ENCODE results near the gene TP53I13.

Gene TP53I13

DNA sequence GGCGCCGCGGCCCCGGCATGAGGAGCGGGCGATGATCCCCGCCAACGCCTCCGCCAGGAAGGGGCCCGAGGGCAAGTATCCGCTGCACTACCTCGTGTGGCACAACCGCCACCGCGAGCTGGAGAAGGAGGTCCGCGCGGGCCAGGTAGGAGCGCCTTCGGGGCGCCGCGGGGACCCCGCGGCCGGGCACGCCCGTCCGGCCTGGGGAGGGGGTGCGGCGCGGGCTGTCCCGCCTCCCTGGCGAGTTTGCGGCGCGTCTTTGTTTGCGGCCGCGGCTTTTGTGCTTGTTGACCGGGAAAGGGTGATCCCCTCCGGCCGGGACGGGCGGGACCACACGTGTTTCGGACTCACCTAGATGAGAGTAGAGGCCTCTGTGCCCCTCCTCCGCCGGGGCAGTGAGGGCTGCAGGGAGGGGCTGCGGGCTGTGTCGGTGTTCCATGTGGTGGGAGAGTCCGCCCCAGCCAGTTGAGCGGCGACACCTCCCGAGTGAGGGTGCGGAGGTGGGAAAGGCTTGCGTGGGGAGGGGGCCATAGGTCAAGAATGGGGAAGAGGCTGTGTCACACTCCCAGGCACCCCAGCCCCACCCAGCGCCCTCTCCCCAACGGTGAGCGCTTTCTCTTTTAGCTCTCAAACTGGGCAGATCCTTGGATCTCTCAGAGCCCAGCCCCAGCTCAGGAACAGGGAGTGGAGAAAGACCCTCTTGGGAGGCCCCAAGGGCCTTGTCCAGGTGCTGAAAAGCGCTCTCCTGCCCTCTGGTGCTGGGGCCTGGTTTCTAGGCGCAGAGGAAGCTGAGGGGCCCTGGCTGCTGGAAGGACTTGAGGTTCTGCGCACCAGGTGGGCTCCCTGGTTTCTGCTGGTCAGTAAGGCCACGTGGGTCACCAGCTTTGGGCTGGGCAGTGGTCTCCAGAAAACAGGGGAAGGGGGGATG, 25.4 kb downstream of the TP53I13 start:
- DNase-seq, result no peak

DNA sequence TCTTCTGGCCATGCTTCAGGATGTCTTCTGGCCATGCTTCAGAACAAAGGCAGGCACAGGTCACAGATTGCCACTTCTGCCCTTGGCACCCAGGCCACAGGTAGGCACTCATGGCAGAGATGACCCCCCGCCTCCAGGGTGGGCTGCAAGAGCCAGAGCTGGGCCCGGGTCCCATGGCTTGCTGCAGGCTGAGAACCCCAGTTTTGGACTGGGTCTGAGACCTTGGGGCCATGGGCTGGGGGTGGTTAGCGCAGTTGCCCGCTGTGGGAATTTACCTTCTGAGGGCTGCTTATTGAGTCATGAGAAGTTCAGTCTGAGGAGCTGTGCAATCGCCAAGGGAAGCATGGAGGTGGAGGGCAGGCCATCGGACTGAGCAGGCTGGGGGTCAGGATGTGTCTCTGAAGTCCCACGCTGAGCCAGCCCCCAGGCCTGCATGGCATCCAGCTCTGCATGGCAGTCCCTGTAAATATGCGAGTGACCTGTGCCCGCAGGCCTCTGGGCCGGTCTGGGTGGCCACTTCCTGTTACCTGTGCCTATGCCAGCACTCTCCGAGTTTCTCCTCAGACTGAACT, 26.1 kb downstream of the TP53I13 start:
- no peak for DNase-seq

DNA sequence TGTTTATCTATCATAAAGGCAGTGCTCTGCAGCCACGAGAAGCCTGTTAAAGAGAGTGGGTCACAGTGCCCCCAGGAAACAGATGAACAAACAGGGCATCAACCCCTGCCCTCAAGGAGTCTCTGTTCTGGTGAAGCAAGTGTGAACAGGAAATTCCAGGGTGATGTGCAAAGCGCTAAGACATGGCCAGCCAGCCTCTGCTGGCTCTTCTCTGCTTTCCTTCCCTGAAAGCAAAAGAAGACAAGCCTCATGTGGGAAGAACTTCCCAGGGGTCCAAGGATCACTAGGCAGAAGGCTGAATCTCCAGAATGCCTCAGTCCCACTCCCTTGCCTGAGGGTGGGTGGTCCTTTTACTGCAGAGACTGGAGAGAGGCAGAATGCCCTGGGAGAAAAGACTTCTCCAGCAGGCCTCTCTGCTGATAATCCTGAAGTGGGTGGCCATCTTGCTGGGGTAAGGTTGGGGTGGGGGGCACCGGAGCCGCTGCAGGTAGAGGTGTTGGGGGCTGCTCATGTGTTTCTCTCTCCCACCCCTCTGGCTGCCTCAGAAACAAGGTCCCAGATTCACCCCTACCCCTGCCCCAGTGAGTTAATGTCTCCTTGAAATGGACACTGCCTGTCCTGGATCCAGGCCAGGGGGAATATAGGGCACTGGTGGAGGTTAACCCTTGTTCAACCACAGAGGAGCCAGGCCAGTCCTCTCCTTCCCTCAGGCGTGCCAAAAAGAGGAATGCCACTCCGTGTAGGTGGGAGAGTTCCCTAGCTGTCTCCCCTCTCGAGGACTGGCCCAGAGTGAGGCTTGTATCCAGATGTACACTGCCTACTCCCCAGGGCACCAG, 26.8 kb downstream of the TP53I13 start:
- no peak for DNase-seq

DNA sequence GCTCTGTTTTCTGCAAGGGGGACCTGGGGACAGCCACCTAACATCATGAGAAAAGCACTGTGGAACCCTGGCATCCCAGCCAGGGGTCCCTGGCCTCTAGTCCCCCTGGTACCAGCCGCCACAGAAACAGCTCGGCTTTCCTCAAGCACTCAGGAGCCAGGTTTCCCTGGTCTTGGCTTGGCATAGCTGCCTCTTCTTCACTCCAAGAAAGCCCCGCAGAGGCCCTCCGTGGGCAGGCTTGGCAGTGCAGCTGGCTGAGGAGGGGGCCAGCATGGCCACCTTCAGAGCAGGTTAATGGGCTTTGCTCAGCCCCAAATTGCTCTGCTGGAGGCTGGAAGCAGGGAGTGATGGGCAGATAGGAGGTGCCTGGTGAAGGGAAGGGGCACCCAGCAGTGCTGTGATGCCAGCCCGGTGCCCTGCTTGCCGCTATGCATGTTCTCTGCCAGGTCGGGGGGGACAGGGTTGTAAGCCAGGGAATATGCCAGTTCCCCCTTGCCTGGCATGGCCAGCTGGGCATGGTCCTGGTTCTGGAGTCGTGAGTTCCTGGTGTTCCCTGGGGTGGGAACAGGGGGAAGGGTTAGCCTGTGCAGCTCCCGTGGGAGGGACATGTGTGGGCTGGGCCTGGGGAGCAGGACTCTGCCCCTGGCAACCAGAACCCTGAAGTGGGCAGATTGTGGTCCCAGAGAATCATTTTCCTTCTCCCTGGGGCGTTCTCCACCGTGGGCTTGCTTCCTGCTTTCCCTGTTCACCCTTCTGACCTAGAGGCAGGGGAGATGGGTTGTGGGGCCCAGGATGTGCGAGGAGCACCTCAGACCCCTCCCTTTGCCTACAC, 27.7 kb downstream of the TP53I13 start:
- DNase-seq, result no peak

DNA sequence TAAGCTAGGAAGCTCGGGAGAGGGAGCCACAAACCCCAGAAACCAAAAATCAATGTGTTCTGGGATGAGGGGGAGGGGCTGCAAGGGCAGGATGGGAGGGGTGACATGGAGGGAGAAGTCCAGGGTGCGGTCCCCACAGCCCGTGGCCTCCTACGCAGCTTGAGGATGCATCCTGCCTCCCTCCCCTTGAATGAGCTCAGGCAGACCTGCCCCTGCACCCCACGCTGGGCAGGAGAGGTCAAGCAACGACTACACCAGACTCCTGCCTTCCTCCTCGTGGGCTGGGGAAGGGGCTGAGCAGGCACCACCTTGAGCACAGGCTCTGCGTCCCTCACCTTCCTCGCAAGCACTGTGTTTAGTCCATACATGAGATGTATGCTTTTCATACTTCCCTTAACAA, 28.3 kb downstream of the TP53I13 start:
- no peak for DNase-seq

DNA sequence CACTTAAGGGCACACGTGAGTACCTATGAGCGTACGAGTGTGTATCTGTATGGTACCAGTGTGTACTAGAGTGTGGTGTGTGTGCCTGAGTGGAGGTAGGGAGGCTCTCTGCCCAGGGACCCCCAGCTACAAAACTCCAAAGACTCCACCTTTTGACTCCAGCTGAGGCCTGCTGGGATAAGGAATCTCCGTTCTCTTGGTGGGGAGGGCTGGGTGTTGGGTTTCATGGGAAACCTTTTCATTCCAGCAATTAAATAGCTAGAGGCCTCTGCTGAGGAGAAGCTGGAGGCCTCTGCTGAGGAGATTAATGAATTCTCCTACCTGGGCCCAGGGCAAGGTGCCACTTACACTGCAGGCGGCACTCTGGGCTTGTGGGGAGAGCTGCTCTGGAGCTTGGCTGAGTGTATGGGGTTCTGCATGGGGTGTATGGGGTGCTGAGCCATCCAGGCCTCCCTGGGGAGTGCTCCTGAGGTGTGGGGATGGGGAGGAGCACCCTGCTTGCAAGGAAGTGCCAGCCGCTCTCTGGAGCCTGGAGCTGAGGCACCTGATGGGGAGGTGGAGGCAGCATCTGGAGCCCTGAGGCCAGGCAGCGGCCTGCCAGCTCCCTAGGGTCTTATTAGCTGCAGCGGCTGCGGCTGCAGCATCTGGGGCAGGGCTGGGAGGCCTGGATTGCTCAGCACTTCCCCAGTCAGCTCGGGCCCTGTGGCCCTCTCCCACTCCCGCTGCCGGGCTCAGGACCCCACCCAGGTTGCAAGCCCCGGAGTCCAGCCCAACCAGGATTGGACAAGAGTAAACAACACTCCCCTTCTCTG, 29.1 kb downstream of the TP53I13 start:
- DNase-seq, result no peak

DNA sequence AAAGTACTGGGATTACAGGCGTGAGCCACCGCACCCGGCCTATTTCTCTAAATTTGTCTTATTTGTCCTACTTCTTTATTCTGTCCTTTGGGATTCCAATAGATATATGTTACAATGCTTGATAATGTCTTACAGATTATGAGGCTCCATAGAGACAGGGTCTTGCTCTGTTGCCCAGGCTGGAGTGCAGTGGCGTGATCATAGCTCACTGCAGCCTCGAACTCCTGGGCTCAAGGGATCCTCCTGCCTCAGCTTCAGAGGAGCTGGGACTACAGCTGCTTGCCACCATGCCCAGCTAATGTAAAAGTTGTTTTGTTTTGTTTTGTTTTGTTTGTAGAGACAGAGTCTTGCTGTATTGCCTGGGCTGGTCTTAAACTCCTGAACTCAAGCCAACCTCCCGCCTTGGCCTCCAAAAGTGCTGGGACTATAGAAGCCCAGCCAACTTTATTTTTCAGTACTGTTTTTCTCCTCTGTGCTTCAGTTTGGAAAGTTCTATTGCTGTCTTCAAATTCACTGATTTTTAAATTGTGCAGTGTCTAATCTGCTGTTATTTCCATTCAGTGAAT, 34.7 kb downstream of the TP53I13 start:
- no peak for DNase-seq

DNA sequence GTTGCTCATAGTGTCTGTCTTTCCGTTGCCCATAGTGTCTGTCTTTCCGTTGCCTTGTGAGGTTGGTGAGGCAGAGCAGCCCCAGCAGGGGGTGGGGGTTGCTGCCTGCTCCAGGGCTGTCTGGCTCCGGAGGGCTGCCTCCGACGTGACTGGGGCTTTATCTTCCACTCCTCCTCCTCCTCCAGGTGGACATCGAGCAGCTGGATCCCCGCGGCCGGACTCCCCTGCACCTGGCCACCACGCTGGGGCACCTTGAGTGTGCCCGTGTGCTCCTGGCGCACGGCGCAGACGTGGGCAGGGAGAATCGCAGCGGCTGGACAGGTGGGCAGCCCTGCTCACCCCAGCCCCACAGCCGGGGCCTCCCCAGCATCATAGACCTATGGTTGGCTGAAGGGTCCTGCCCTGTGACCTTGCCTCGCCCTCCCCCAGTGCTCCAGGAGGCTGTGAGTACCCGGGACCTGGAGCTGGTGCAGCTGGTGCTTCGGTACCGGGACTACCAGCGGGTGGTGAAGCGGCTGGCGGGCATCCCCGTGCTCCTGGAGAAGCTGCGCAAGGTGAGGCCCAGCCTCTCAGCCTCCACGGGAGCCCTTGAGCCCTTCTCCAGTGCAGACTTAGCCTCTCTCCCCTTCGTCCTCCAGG, 39.2 kb downstream of the TP53I13 start:
- DNase-seq, result no peak

DNA sequence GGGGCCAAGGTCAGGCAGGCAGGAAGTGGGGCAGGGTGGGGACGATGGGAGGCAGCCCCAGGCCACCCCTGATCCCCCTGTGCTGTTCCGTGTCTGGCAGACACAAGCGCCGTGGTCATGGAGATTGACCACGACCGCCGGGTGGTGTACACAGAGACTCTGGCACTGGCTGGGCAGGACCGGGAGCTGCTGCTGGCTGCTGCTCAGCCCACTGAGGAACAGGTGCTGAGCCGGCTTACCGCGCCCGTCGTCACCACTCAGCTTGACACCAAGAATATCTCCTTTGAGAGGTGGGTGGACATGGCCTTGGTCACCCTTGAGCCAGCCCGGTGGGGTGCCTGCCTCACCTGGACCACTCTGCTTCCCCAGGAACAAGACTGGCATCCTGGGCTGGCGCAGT, 40.5 kb downstream of the TP53I13 start:
- DNase-seq, result no peak

DNA sequence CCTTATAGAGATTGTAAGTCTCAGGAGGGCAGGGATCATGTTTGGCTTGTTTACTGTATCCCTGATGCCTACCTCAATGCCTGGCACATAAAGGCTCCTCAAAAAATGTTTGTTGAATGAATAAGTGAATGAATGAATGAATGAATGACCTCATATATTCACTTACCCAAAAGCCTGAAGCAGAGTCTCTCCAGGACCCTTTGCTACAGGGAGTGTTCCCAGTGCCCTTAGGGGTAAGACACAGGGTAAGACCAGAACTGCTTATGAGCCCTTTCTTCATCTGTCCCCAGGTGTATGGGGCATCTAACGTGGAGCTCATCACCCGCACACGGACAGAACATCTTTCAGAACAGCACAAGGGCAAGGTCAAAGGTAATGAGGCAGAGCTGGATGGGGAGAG, 41.9 kb downstream of the TP53I13 start:
- no peak for DNase-seq

DNA sequence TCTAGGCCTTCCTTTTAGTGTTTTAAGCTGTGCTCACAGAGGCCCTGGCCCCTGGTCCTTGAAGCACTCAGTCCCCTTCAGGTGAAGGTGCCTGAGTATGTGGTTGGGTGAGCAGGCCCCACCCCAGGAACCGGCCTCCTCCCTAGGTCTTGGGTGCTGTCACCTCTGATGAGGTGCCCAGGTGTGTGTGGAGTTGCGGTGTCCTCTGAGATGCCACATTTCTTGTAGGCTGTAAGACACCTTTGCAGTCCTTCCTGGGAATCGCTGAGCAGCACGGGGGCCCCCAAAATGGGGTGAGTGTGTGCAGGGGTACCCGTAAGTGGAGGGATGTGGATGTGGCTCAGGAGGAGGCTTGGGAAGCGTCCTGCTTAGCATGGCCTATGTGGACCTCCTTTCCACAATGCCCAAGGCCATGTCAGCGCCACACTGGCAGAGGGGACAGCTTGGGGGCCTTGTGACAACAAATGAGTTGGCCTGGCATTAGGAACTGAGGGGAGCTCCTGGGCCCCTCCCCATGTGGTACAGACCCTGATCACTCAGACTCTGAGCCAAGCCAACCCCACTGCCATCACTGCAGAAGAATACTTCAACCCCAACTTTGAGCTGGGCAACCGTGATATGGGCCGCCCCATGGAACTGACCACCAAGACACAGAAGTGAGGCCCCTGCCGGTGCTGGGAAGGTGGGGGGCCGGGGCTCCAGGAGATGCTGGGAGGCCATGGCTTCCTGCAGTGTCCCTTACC, 43.0 kb downstream of the TP53I13 start:
- no peak for DNase-seq

DNA sequence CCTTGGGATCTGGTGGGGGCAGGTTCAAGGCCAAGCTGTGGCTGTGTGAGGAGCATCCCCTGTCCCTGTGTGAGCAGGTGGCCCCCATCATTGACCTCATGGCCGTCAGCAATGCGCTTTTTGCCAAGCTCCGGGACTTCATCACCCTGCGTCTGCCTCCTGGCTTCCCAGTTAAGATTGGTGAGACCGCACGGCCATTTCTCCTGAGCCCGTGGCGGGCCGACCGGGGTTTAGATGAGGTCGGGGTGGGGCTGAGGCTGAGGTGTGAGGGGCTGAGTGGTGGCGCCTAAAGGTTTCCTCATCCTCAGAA, 43.5 kb downstream of the TP53I13 start:
- no peak for DNase-seq

DNA sequence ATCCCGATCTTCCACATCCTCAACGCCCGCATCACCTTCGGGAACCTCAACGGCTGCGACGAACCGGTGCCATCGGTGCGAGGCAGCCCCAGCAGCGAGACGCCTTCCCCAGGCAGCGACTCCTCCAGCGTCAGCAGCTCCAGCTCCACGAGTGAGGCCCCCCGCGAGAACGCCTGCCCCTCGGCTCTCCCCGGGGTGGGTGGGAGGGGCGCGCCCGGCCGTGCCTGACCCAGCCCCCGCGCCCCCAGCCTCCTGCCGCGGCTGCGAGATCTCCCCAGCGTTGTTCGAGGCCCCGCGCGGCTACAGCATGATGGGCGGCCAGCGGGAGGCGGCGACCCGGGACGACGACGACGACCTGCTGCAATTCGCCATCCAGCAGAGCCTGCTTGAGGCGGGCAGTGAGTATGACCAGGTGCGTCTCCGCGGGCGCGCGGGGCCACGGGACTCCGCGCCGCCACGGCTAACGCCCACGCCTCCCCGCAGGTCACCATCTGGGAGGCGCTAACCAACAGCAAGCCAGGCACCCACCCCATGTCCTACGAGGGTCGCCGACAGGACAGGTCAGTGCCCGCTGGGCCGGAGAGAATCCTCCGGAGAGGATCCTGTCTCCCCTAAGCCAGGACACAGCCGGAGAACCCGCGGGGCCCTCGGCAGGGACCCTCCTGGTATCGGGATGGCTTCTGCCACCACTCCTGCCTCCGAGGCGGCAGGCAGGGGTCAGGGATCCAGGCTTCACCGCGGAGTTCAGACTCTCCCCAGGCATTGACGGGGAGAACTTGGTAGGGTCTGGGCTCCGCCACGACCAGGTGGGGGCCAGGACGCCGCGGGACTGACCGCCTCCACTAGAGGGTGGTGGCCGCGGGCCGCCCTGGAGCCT, 44.1 kb downstream of the TP53I13 start:
- DNase-seq, result no peak

DNA sequence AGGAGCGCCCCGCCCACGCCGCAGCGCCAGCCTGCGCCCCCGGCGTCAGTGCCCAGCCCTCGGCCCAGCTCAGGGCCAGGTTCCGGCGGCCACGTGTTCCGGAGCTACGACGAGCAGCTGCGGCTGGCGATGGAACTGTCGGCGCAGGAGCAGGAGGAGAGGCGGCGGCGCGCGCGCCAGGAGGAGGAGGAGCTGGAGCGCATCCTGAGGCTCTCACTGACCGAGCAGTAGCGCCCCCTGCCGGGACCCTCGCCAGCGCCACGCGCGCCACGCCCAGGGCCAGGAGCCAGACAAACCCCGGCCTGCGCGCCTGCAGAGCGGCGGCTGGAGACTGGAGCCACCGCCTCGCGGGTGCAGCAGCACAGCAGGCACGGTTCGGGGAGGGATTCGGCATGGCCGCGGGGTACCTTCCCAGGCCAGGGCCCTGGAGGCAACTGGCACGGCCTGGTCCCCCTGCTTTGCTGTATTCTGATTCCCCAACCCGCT, 44.9 kb downstream of the TP53I13 start:
- peak; percentile 88 to 93 (median 90) for DNase-seq

DNA sequence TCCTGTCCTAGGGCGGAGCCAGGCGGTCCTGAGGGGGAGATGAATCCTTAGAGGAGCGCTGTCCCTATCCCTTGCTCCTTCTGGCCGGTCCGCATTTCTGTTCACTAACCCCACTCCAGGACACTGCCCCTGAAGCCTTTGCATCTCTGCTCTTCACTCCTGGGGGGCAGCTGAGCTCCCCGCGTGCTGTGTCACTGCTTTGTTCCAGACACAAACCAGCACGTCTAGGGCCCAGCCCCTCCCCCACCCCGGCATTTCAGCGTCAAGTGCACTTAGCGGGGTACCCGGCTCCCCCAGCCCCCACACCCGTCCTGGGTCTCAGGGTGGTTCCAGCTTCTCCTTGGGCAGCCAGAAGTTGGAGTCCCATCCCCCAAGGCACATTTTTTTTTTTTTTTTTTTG, 45.4 kb downstream of the TP53I13 start:
- DNase-seq, result no peak

DNA sequence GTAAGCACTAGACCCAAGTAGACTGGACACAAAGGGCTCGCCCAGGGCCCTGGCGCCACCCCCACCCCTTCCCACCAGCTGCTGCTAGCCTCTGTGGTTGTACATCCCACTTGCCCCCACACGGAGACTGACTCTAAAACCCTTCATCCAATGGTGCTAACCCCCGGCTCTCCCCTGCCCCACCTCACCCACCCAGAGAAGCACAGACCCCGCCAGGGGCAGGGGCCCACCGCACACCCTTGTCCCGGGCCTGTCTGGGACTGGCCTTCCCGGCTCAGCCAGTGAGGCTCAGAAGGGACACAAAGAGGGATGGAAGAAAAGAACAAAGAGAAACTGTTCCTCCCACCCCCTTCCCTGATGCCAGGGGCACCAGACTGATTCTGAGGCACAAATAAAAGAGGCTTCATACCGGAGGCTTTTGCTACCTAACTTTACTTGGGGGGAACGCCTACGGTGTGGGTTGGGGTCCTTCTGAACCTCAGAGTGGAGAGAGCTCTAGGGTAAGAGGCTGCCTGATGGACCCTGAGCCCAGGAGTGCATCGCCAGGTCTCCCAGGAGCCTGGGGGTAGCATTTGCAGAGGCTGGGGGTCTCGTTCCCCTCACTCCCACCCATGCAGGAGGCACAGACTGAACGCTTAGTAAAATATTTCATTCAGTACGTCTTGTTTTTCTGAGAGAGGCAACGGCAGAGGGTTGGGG, 46.0 kb downstream of the TP53I13 start:
- no peak for DNase-seq

DNA sequence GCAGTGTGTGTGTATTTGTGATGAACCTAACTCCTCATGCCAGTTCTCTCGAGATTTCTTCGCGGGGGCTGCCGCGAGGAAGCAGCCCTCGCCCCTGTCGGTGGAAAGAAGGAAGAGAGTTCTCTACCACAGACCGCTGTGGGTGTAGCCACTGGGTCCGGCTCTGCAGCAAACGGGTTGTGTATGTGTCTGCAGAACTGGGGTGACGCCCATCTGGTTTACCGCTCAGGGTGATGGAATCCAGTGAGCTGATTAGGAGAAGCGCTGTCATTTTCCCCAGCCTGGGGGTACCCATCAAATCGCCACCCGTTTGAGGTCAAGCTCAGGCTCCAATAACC, 46.5 kb downstream of the TP53I13 start:
- peak in 4 of 5 donors; percentile 49 to 89 (median 58) for DNase-seq

DNA sequence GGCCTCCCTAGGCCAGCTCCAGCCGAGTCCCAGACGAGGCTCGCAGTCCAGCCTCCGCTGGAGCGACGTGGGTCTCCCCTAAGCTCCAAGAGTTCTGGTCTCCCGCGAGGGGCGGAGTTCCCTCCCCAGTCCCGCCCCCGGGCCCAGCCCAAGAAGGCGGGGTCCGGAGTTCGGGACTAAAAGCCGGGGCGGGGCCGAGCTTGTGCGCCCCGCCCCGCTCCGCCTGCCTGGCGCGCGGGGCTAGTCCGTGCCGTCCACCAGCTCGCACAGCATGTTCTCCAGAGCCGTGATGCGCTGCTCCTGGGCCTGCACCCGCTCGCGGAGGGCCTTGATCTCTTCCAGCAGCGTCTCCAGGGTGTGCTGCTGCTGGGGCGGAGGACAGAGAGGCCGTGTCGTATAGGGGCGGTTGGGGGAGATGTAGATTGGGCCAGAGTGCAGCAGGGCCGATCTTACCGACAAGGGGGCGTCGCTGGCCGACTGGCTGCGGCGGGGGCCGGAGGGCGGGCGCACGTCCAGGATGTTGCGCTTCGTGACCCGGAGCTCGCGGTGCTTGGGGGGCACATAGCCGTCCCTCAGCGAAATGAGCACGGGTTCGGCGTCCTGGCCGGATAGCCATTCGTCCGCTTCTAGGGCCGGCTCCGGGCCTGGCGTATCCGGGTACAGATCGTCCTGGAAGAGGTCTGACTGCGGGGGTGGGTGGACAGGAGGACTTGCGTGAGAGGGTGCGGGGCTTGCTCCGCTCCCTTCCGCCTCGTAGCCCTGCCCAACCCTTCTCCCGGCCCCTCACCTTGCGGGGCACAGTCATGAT, 47.2 kb downstream of the TP53I13 start:
- DNase-seq, result peak; percentile 77 to 89 (median 82)

All from T-helper 1 cell (primary cell).